ENCODE results near the gene ETS1. TPM values are rescaled to one million over a fixed set of nuclear protein-coding genes. Genes with fewer than 3 reads are reported as not detected.

ETS1 gene
- total RNA-seq, 6 experiments from 2014 or later: 14.2 to 37.2 (median 23.3) TPM

GRCh38 chr11:128531588-128531987, 55.8 kb downstream of the ETS1 start:
- intact Hi-C loops (cut with DNase I): no loop called here
- H3K27ac ChIP-seq: no peak overlapping the region
- DNase-seq (no peak), ATAC-seq (no peak)
- TF ChIP-seq CTCF (IDR thresholded peaks at IDR 0.05): no peak
- TF ChIP-seq POLR2A (IDR thresholded peaks at IDR 0.05): no peak
- no peaks in the 10 kb centered on the region for H3K36me3 ChIP-seq
- H3K9me3 ChIP-seq: no peaks in the 10 kb centered on the region
- WGBS (ENCODE audit: insufficient coverage, low coverage, low lambda C conversion rate, missing lambda C conversion rate): 81% methylated on average over 2 of the region's 2 CpGs
- no peaks in the 10 kb centered on the region for H3K27me3 ChIP-seq
- peaks cover 0 to 27% (median 5%) of the 10 kb centered on the region in 4 donors for H3K4me1 ChIP-seq
- no peak overlapping the region for H3K4me3 ChIP-seq

GRCh38 chr11:128530118-128531074, 57.0 kb downstream of the ETS1 start:
- Histone ChIP-seq H3K4me1 (peaks cover 0 to 18% (median 0%) of the 10 kb centered on the region in 4 donors), H3K4me3 (no peak overlapping the region), H3K27ac (no peak overlapping the region), H3K9me3 (no peaks in the 10 kb centered on the region), H3K36me3 (no peaks in the 10 kb centered on the region), H3K27me3 (no peaks in the 10 kb centered on the region)
- TF ChIP-seq CTCF (IDR thresholded peaks at IDR 0.05): no peak
- no peak for TF ChIP-seq POLR2A (IDR thresholded peaks at IDR 0.05)
- ATAC-seq (no peak), DNase-seq (no peak)
- intact Hi-C loops (cut with DNase I): no loop called here
- 76% methylated on average over 7 of the region's 7 CpGs for WGBS (ENCODE audit: insufficient coverage, low coverage, low lambda C conversion rate, missing lambda C conversion rate)

- H3K36me3 ChIP-seq: no peaks in the 10 kb centered on the region
- ATAC-seq (no peak), DNase-seq (no peak)
- no peaks in the 10 kb centered on the region for H3K9me3 ChIP-seq
- intact Hi-C loops (cut with DNase I): no loop called here
- H3K27ac ChIP-seq: no peak overlapping the region
- H3K4me3 ChIP-seq: no peak overlapping the region
- H3K4me1 ChIP-seq: peaks cover 0 to 13% (median 0%) of the 10 kb centered on the region in 4 donors
- WGBS (ENCODE audit: insufficient coverage, low coverage, low lambda C conversion rate, missing lambda C conversion rate): 100% methylated on average over 2 of the region's 2 CpGs
- TF ChIP-seq POLR2A (IDR thresholded peaks at IDR 0.05) (no peak), CTCF (IDR thresholded peaks at IDR 0.05) (no peak)
- H3K27me3 ChIP-seq: no peaks in the 10 kb centered on the region
These were observed 59.1 kb downstream of the ETS1 start for GRCh38 chr11:128528294-128528693.

- H3K27ac ChIP-seq: no peak overlapping the region
- no peak overlapping the region for H3K4me3 ChIP-seq
- no peaks in the 10 kb centered on the region for H3K36me3 ChIP-seq
- H3K9me3 ChIP-seq: no peaks in the 10 kb centered on the region
- H3K4me1 ChIP-seq: peaks cover 0 to 6% (median 2%) of the 10 kb centered on the region in 4 donors
- TF ChIP-seq CTCF (IDR thresholded peaks at IDR 0.05) (no peak), POLR2A (IDR thresholded peaks at IDR 0.05) (no peak)
- intact Hi-C loops (cut with DNase I): no loop called here
- H3K27me3 ChIP-seq: no peaks in the 10 kb centered on the region
- ATAC-seq (no peak), DNase-seq (no peak)
- WGBS (ENCODE audit: insufficient coverage, low coverage, low lambda C conversion rate, missing lambda C conversion rate): 71% methylated on average over 1 of the region's 2 CpGs
These were observed 60.3 kb downstream of the ETS1 start for GRCh38 chr11:128527046-128527445.
